Mammary epithelial cell (primary cell): ENCODE data around the gene RYR2.

Experiments used
- EZH2 ChIP-seq: IDR thresholded peaks from 2 replicates; pipeline ENCODE4 v1.6.1; 2012; ENCODE audit warnings: low read length, inconsistent platforms, borderline replicate concordance
- TF ChIP-seq, protein P1 (sequence below), 2 donors: IDR thresholded peaks in 1 of 2; conservative IDR thresholded peaks in 1 of 2; 2 replicates each; pipeline ENCODE4 v1.5.1; 2011 to 2012; ENCODE audit warnings: inconsistent platforms in 2 of 2, low read length in 2 of 2, mild to moderate bottlenecking in 2 of 2, control low read depth in 1 of 2, low read depth in 1 of 2; ENCODE audit not compliant: insufficient read depth in 1 of 2; ENCODE audit errors: extremely low read depth in 1 of 2

GRCh38 chr1:237804516-237804915 is 762.5 kb downstream of the RYR2 start:
- TF ChIP-seq, protein P1, sequence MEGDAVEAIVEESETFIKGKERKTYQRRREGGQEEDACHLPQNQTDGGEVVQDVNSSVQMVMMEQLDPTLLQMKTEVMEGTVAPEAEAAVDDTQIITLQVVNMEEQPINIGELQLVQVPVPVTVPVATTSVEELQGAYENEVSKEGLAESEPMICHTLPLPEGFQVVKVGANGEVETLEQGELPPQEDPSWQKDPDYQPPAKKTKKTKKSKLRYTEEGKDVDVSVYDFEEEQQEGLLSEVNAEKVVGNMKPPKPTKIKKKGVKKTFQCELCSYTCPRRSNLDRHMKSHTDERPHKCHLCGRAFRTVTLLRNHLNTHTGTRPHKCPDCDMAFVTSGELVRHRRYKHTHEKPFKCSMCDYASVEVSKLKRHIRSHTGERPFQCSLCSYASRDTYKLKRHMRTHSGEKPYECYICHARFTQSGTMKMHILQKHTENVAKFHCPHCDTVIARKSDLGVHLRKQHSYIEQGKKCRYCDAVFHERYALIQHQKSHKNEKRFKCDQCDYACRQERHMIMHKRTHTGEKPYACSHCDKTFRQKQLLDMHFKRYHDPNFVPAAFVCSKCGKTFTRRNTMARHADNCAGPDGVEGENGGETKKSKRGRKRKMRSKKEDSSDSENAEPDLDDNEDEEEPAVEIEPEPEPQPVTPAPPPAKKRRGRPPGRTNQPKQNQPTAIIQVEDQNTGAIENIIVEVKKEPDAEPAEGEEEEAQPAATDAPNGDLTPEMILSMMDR (conservative IDR thresholded peaks at IDR 0.05 in 1 of 2, IDR thresholded peaks at IDR 0.05 in 1 of 2; ENCODE audit: extremely low read depth in 1 of 2, insufficient read depth in 1 of 2, low read depth in 1 of 2, low read length in 2 of 2): no peak
- no peak for TF ChIP-seq EZH2
